ENCODE measurements around the gene KLRC4. TPM values are rescaled to one million over a fixed set of nuclear protein-coding genes. Genes with fewer than 3 reads are reported as not detected.

Gene KLRC4, protein sequence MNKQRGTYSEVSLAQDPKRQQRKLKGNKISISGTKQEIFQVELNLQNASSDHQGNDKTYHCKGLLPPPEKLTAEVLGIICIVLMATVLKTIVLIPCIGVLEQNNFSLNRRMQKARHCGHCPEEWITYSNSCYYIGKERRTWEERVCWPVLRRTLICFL
- not detected in 2 replicates for total RNA-seq (2014; rRNA removed)
- not detected for Bru-seq, nascent RNA
- BruChase-seq, experiment 1, labeled RNA remaining after a 6-hour chase, result percentile 23 among the genes with signal in this experiment
- percentile 17 among the genes with signal in this experiment for BruChase-seq, experiment 2, labeled RNA remaining after a 2-hour chase
- long read RNA-seq, result 0 reads

DNA sequence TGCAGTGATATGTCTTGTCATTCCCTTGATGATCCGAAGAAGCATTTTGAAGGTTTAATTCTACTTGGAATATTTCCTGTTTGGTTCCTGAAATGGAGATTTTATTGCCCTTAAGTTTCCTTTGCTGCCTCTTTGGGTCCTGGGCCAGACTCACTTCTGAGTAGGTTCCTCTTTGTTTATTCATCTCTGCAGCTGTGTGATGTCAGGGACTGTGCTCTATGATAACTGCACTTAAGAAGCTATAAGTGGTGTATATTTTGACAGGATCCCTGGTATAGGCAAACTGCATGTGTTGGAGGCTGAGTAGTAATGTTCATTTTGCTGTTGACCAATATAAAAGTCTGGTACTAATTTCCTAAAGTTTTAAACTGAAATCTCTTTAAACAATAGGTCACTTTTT is at the start of gene KLRC4:
Gene KLRC4, minus strand, starts transcription at position 366 of the 400 bp plus-strand sequence. Its CDS starts 182 bp downstream, at position 184.
- H3K9ac ChIP-seq (ENCODE audit: low read length), result no peak within 1 kb of the TSS
- TF ChIP-seq EZH2phosphoT487 (IDR thresholded peaks at IDR 0.05; ENCODE audit: borderline replicate concordance, low read length), result no peak
- no peak for TF ChIP-seq EZH2 (IDR thresholded peaks at IDR 0.05; ENCODE audit: low read length, unreplicated experiment)
- TF ChIP-seq, protein P1, sequence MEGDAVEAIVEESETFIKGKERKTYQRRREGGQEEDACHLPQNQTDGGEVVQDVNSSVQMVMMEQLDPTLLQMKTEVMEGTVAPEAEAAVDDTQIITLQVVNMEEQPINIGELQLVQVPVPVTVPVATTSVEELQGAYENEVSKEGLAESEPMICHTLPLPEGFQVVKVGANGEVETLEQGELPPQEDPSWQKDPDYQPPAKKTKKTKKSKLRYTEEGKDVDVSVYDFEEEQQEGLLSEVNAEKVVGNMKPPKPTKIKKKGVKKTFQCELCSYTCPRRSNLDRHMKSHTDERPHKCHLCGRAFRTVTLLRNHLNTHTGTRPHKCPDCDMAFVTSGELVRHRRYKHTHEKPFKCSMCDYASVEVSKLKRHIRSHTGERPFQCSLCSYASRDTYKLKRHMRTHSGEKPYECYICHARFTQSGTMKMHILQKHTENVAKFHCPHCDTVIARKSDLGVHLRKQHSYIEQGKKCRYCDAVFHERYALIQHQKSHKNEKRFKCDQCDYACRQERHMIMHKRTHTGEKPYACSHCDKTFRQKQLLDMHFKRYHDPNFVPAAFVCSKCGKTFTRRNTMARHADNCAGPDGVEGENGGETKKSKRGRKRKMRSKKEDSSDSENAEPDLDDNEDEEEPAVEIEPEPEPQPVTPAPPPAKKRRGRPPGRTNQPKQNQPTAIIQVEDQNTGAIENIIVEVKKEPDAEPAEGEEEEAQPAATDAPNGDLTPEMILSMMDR (conservative IDR thresholded peaks at IDR 0.05; ENCODE audit: low read depth, low read length), result no peak
- peak; percentile 33 for ATAC-seq
- intact Hi-C loops (cut with micrococcal nuclease), result no loop called here
- H3K27ac ChIP-seq (ENCODE audit: low read length), result no peak within 1 kb of the TSS
- H3F3A ChIP-seq (ENCODE audit: low read length, unreplicated experiment), result no peaks in the 10 kb centered on the region
- H3K36me3 ChIP-seq (ENCODE audit: low read depth, low read length), result no peaks in the 10 kb centered on the region
- no TSS peak for BruUV-seq (replicated peaks)
- no peaks in the 10 kb centered on the region for H4K20me1 ChIP-seq (ENCODE audit: low read length)
- no peak within 1 kb of the TSS for H2AFZ ChIP-seq (ENCODE audit: low read length)
- no peaks in the 10 kb centered on the region for H3K9me3 ChIP-seq (ENCODE audit: low read length)
- H3K4me2 ChIP-seq (ENCODE audit: low read length), result no peak within 1 kb of the TSS
- H3K4me1 ChIP-seq (ENCODE audit: insufficient read depth, low read length), result peaks cover 3% of the 10 kb centered on the region; the same call in 1 of the 2 replicates
- no peak for DNase-seq
- H3K4me3 ChIP-seq (ENCODE audit: low read length), result no peak within 1 kb of the TSS
- CTCF ChIA-PET, result no interaction called here
- no peaks in the 10 kb centered on the region for H3K27me3 ChIP-seq (ENCODE audit: low read length)
- POLR2A ChIA-PET (ENCODE audit: unreplicated experiment), result no interaction called here
- H3K79me2 ChIP-seq (ENCODE audit: low read length), result no peaks in the 10 kb centered on the region
- H3K9me2 ChIP-seq (replicated peaks; ENCODE audit: low read length), result no peaks in the 10 kb centered on the region

- no peak overlapping the region for H3K9ac ChIP-seq (ENCODE audit: low read length)
- ChIA-PET POLR2A (ENCODE audit: unreplicated experiment) (no interaction called here), CTCF (no interaction called here)
- H2AFZ ChIP-seq (ENCODE audit: low read length), result no peak overlapping the region
- H3F3A ChIP-seq (ENCODE audit: low read length, unreplicated experiment), result no peaks in the 10 kb centered on the region
- no peaks in the 10 kb centered on the region for H4K20me1 ChIP-seq (ENCODE audit: low read length)
- intact Hi-C loops (cut with micrococcal nuclease), result no loop called here
- BruUV-seq (replicated peaks), result no TSS peak
- 0 out of 2 replicates have a peak, but pooled peaks cover 3% of the 10 kb centered on the region for H3K4me1 ChIP-seq (ENCODE audit: insufficient read depth, low read length)
- H3K27ac ChIP-seq (ENCODE audit: low read length), result no peak overlapping the region
- no peaks in the 10 kb centered on the region for H3K79me2 ChIP-seq (ENCODE audit: low read length)
- H3K36me3 ChIP-seq (ENCODE audit: low read depth, low read length), result no peaks in the 10 kb centered on the region
- H3K9me3 ChIP-seq (ENCODE audit: low read length), result no peaks in the 10 kb centered on the region
- TF ChIP-seq, protein P1 (conservative IDR thresholded peaks at IDR 0.05; ENCODE audit: low read depth, low read length), result no peak
- TF ChIP-seq EZH2phosphoT487 (IDR thresholded peaks at IDR 0.05; ENCODE audit: borderline replicate concordance, low read length), result no peak
- no peak for TF ChIP-seq EZH2 (IDR thresholded peaks at IDR 0.05; ENCODE audit: low read length, unreplicated experiment)
- H3K4me3 ChIP-seq (ENCODE audit: low read length), result no peak overlapping the region
- H3K4me2 ChIP-seq (ENCODE audit: low read length), result no peak overlapping the region
- no peaks in the 10 kb centered on the region for H3K9me2 ChIP-seq (replicated peaks; ENCODE audit: low read length)
- ATAC-seq (no peak), DNase-seq (no peak)
- H3K27me3 ChIP-seq (ENCODE audit: low read length), result no peaks in the 10 kb centered on the region
Observed at GRCh38 chr12:10457760-10458159, 48.2 kb upstream of the KLRC4 start.

GRCh38 chr12:10456856-10457255 is 47.3 kb upstream of the KLRC4 start:
- POLR2A ChIA-PET (ENCODE audit: unreplicated experiment), result no interaction called here
- ATAC-seq, result no peak

More at GRCh38 chr12:10456856-10457255, 47.3 kb upstream of the KLRC4 start:
- Histone ChIP-seq H3K9me3 (ENCODE audit: low read length) (no peaks in the 10 kb centered on the region), H3K9me2 (replicated peaks; ENCODE audit: low read length) (no peaks in the 10 kb centered on the region), H4K20me1 (ENCODE audit: low read length) (no peaks in the 10 kb centered on the region), H3K27me3 (ENCODE audit: low read length) (no peaks in the 10 kb centered on the region), H3K9ac (ENCODE audit: low read length) (no peak overlapping the region), H3K4me3 (ENCODE audit: low read length) (no peak overlapping the region), H3K4me1 (ENCODE audit: insufficient read depth, low read length) (0 out of 2 replicates have a peak, but pooled peaks cover 4% of the 10 kb centered on the region), H3F3A (ENCODE audit: low read length, unreplicated experiment) (no peaks in the 10 kb centered on the region), H3K4me2 (ENCODE audit: low read length) (no peak overlapping the region), H2AFZ (ENCODE audit: low read length) (no peak overlapping the region), H3K79me2 (ENCODE audit: low read length) (no peaks in the 10 kb centered on the region), H3K27ac (ENCODE audit: low read length) (no peak overlapping the region), H3K36me3 (ENCODE audit: low read depth, low read length) (no peaks in the 10 kb centered on the region)
- BruUV-seq (replicated peaks), result no TSS peak
- intact Hi-C loops (cut with micrococcal nuclease), result no loop called here
- no peak for DNase-seq
- TF ChIP-seq EZH2 (IDR thresholded peaks at IDR 0.05; ENCODE audit: low read length, unreplicated experiment), result no peak
- TF ChIP-seq, protein P1 (conservative IDR thresholded peaks at IDR 0.05; ENCODE audit: low read depth, low read length), result no peak
- no peak for TF ChIP-seq EZH2phosphoT487 (IDR thresholded peaks at IDR 0.05; ENCODE audit: borderline replicate concordance, low read length)
- CTCF ChIA-PET, result no interaction called here

Data from PC-3 (cell line).